Vagina (tissue), 2 donors: ENCODE data around the gene NEO1.

ENCODE experiments used
- POLR2A ChIP-seq, 2 donors: fragments of 450-650 bp; IDR thresholded peaks; one replicate each; pipeline ENCODE4 v1.6.1; 2017; ENCODE audit warnings: antibody characterized with exemption in 2 of 2, mild to moderate bottlenecking in 2 of 2, moderate library complexity in 2 of 2
- POLR2AphosphoS5 ChIP-seq, 2 donors: sonication (generic); formaldehyde crosslinking; IDR thresholded peaks; one replicate each; pipeline ENCODE4 v1.9.0; 2017; ENCODE audit warnings: antibody characterized with exemption in 2 of 2, mild to moderate bottlenecking in 2 of 2, low read depth in 1 of 2; ENCODE audit not compliant: insufficient read depth in 1 of 2
- TF ChIP-seq, protein P1 (sequence below), 3 experiments: fragments of 450-650 bp in 2 of 3; fragments of 200-600 bp in 1 of 3; sonication (generic) in 1 of 3; IDR thresholded peaks; one replicate each; pipeline ENCODE4 v1.5.1; 2017 to 2019; ENCODE audit warnings: antibody characterized with exemption in 3 of 3, mild to moderate bottlenecking in 2 of 3, moderate library complexity in 2 of 3

GRCh38 chr15:73195166-73195565, 142.9 kb downstream of the NEO1 start:
- TF ChIP-seq, protein P1, sequence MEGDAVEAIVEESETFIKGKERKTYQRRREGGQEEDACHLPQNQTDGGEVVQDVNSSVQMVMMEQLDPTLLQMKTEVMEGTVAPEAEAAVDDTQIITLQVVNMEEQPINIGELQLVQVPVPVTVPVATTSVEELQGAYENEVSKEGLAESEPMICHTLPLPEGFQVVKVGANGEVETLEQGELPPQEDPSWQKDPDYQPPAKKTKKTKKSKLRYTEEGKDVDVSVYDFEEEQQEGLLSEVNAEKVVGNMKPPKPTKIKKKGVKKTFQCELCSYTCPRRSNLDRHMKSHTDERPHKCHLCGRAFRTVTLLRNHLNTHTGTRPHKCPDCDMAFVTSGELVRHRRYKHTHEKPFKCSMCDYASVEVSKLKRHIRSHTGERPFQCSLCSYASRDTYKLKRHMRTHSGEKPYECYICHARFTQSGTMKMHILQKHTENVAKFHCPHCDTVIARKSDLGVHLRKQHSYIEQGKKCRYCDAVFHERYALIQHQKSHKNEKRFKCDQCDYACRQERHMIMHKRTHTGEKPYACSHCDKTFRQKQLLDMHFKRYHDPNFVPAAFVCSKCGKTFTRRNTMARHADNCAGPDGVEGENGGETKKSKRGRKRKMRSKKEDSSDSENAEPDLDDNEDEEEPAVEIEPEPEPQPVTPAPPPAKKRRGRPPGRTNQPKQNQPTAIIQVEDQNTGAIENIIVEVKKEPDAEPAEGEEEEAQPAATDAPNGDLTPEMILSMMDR (IDR thresholded peaks at IDR 0.05) = no peak
- TF ChIP-seq POLR2AphosphoS5 (IDR thresholded peaks at IDR 0.05; ENCODE audit: insufficient read depth in 1 of 2, low read depth in 1 of 2) (no peak), POLR2A (IDR thresholded peaks at IDR 0.05) (no peak)
